Keratinocyte (primary cell): Measurements from ENCODE around the gene PLCB3. TPM values are rescaled to one million over a fixed set of nuclear protein-coding genes. Genes with fewer than 3 reads are reported as not detected.

Experiments
- DNase-seq: peaks from one replicate; pipeline ENCODE4 v3.0.0-alpha.2; 2011; ENCODE audit warnings: low read depth, missing footprints, low spot score
- FAIRE-seq: peaks from 2 replicates; lab custom pipeline; 2011; peaks lifted over from hg19 to GRCh38; lab: Jason Lieb, UNC
- H2AFZ ChIP-seq: 2 replicates; pipeline ENCODE4 v1.6.0; 2012; ENCODE audit warnings: low read length, control low read depth, inconsistent platforms; ENCODE audit not compliant: control insufficient read depth
- H3K27ac ChIP-seq: 2 replicates; pipeline ENCODE4 v1.5.1; 2011; ENCODE audit warnings: low read length; ENCODE audit not compliant: control insufficient read depth, insufficient read depth
- H3K27me3 ChIP-seq: 3 replicates; pipeline ENCODE4 v1.6.0; 2011; ENCODE audit warnings: low read length; ENCODE audit not compliant: control insufficient read depth, insufficient read depth; ENCODE audit errors: extremely low read depth
- H3K36me3 ChIP-seq, 2 experiments: 2 replicates in 1 of 2; 3 replicates in 1 of 2; pipeline ENCODE4 v1.5.1; 2011; ENCODE audit warnings: low read length in 2 of 2, mild to moderate bottlenecking in 1 of 2; ENCODE audit not compliant: control insufficient read depth in 2 of 2, insufficient read depth in 2 of 2; ENCODE audit errors: extremely low read depth in 1 of 2
- H3K4me1 ChIP-seq: 3 replicates; pipeline ENCODE4 v1.5.1; 2011; ENCODE audit warnings: low read length; ENCODE audit not compliant: control insufficient read depth, insufficient read depth; ENCODE audit errors: extremely low read depth
- H3K4me2 ChIP-seq: 3 replicates; pipeline ENCODE4 v1.6.0; 2011; ENCODE audit warnings: low read depth, low read length; ENCODE audit not compliant: control insufficient read depth, insufficient read depth; ENCODE audit errors: extremely low read depth
- H3K4me3 ChIP-seq, 3 experiments: fragments of 200-600 bp in 1 of 3; sonication (generic) in 1 of 3; 2 replicates in 2 of 3; 3 replicates in 1 of 3; pipeline ENCODE4 v1.5.1; 2011 to 2016; ENCODE audit warnings: low read length in 3 of 3, mild to moderate bottlenecking in 3 of 3, control low read depth in 2 of 3, inconsistent platforms in 1 of 3, low read depth in 1 of 3, mixed read lengths in 1 of 3, mixed run types in 1 of 3, moderate library complexity in 1 of 3; ENCODE audit not compliant: control insufficient read depth in 2 of 3, insufficient read depth in 2 of 3; ENCODE audit errors: extremely low read depth in 1 of 3
- H3K79me2 ChIP-seq: 2 replicates; pipeline ENCODE4 v1.6.0; 2012; ENCODE audit warnings: low read length; ENCODE audit not compliant: control insufficient read depth, insufficient read depth
- H3K9ac ChIP-seq: 3 replicates; pipeline ENCODE4 v1.6.0; 2011; ENCODE audit warnings: low read length; ENCODE audit not compliant: control insufficient read depth, insufficient read depth; ENCODE audit errors: extremely low read depth
- H3K9me1 ChIP-seq: 3 replicates; pipeline ENCODE4 v1.6.0; 2011; ENCODE audit warnings: low read length; ENCODE audit not compliant: control insufficient read depth, insufficient read depth; ENCODE audit errors: extremely low read depth
- H3K9me3 ChIP-seq: 2 replicates; pipeline ENCODE4 v1.5.1; 2012; ENCODE audit warnings: low read depth, low read length; ENCODE audit not compliant: control insufficient read depth
- H4K20me1 ChIP-seq: 3 replicates; pipeline ENCODE4 v1.6.0; 2011; ENCODE audit warnings: low read length; ENCODE audit not compliant: control insufficient read depth, insufficient read depth; ENCODE audit errors: extremely low read depth
- EZH2 ChIP-seq: IDR thresholded peaks from one replicate; pipeline ENCODE4 v1.6.1; 2012; ENCODE audit warnings: inconsistent platforms, mild to moderate bottlenecking, low read length, moderate library complexity
- dilution Hi-C: fragments of 300-500 bp; cut with MboI; formaldehyde crosslinking; loops from one replicate; pipeline ENCODE4 v1.7.0; 2020; ENCODE audit warnings: low sequenced_read_pairs; ENCODE audit not compliant: extremely low pct_ligation_motif_present
- polyA plus RNA-seq, 5 experiments: library from polyadenylated mRNA; depleted of rRNA in 3 of 5; stranded (reverse) in 3 of 5; stranded (forward) in 1 of 5; unstranded in 1 of 5; fragments of >200 nt; gene quantifications; 1 replicate in 1 of 5; 2 replicates in 3 of 5; 3 replicates in 1 of 5; pipeline versions ENCODE4 v1.2.1 to v1.2.3, GENCODE V29; 2011 to 2012; ENCODE audit warnings: missing spikeins in 2 of 5, low read depth in 1 of 5, low replicate concordance in 1 of 5
- TF ChIP-seq, protein P1 (sequence below), 3 experiments: IDR thresholded peaks in 1 of 3; conservative IDR thresholded peaks in 1 of 3; optimal IDR thresholded peaks in 1 of 3; 2 replicates in 2 of 3; 3 replicates in 1 of 3; pipeline versions ENCODE3 to v1.5.1; 2011; ENCODE audit warnings: low read length in 3 of 3, mild to moderate bottlenecking in 3 of 3, moderate library complexity in 2 of 3, control low read depth in 1 of 3, inconsistent platforms in 1 of 3; ENCODE audit not compliant: insufficient read depth in 2 of 3; ENCODE audit errors: extremely low read depth in 1 of 3

The PLCB3 gene
- polyA plus RNA-seq, 1 donor (not counting 4 experiments of a cell fraction or from before 2014, with no cell fraction given) = 32.5 TPM

GRCh38 chr11:64248578-64248977 lies 2.8 kb upstream of the PLCB3 start:
- Histone ChIP-seq H3K36me3 (peaks cover 4 to 15% of the 10 kb centered on the region in 2 experiments), H3K9me3 (no peaks in the 10 kb centered on the region), H3K9me1 (no peaks in the 10 kb centered on the region), H3K4me2 (no peak overlapping the region), H3K4me3 (no peak overlapping the region), H3K9ac (no peak overlapping the region), H3K79me2 (peaks cover 41% of the 10 kb centered on the region), H4K20me1 (peaks cover 8% of the 10 kb centered on the region), H3K27ac (no peak overlapping the region), H3K27me3 (no peaks in the 10 kb centered on the region), H2AFZ (no peak overlapping the region), H3K4me1 (peaks cover 34% of the 10 kb centered on the region)
- TF ChIP-seq, protein P1, sequence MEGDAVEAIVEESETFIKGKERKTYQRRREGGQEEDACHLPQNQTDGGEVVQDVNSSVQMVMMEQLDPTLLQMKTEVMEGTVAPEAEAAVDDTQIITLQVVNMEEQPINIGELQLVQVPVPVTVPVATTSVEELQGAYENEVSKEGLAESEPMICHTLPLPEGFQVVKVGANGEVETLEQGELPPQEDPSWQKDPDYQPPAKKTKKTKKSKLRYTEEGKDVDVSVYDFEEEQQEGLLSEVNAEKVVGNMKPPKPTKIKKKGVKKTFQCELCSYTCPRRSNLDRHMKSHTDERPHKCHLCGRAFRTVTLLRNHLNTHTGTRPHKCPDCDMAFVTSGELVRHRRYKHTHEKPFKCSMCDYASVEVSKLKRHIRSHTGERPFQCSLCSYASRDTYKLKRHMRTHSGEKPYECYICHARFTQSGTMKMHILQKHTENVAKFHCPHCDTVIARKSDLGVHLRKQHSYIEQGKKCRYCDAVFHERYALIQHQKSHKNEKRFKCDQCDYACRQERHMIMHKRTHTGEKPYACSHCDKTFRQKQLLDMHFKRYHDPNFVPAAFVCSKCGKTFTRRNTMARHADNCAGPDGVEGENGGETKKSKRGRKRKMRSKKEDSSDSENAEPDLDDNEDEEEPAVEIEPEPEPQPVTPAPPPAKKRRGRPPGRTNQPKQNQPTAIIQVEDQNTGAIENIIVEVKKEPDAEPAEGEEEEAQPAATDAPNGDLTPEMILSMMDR (optimal IDR thresholded peaks at IDR 0.05 in 1 of 3, IDR thresholded peaks at IDR 0.05 in 1 of 3, conservative IDR thresholded peaks at IDR 0.05 in 1 of 3; ENCODE audit: extremely low read depth in 1 of 3, insufficient read depth in 2 of 3, low read length in 3 of 3) = no peak
- no peak for TF ChIP-seq EZH2
- DNase-seq = no peak
- FAIRE-seq = no peak
- dilution Hi-C loops = no loop called here

DNA sequence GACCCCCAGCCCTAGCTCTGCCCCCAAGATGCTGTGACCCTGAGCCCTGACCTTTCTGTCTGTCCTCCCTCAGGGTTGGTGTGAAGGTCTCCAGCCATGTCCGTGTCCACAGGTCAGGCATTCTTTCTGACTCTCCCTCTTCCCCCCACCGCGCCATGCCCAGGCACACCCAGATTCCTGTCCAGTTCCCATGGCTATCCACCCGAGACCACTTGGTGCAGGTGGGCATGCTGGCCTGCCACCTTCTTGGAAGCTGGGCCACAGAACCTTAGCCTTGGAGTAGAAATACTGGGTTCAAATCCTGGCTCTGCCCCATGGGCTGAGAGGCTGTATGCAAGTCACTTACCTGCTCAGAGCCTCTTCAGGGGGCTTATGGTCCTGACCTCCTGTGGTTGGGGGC lies 2.3 kb upstream of the PLCB3 start:
- peaks cover 4 to 12% of the 10 kb centered on the region in 2 experiments for H3K36me3 ChIP-seq
- peaks cover 8% of the 10 kb centered on the region for H4K20me1 ChIP-seq
- no peak overlapping the region for H3K9ac ChIP-seq
- H3K9me3 ChIP-seq = no peaks in the 10 kb centered on the region
- DNase-seq (no peak), FAIRE-seq (no peak)
- peaks cover 45% of the 10 kb centered on the region for H3K79me2 ChIP-seq
- H3K4me2 ChIP-seq = no peak overlapping the region
- H3K4me3 ChIP-seq = no peak overlapping the region
- TF ChIP-seq, protein P1 (optimal IDR thresholded peaks at IDR 0.05 in 1 of 3, IDR thresholded peaks at IDR 0.05 in 1 of 3, conservative IDR thresholded peaks at IDR 0.05 in 1 of 3; ENCODE audit: extremely low read depth in 1 of 3, insufficient read depth in 2 of 3, low read length in 3 of 3) = no peak
- TF ChIP-seq EZH2 = no peak
- dilution Hi-C loops = no loop called here
- peaks cover 31% of the 10 kb centered on the region for H3K4me1 ChIP-seq
- no peaks in the 10 kb centered on the region for H3K27me3 ChIP-seq
- no peaks in the 10 kb centered on the region for H3K9me1 ChIP-seq
- no peak overlapping the region for H3K27ac ChIP-seq
- no peak overlapping the region for H2AFZ ChIP-seq
